ENCODE data around the gene CENPX.
A peak's percentile ranks its signal among the peaks of the same experiment; 100 is the strongest.

- TF ChIP-seq POLR2A (IDR thresholded peaks at IDR 0.05; ENCODE audit: low read depth, low read length) (0 out of 2 replicates have a peak, but pooled peaks have one; percentile 12), TAF1 (IDR thresholded peaks at IDR 0.05; ENCODE audit: borderline replicate concordance, low read depth, low read length) (no peak)
Measured at GRCh38 chr17:82059272-82060000, 36.8 kb upstream of the CENPX start.
